Measurements from ENCODE around the gene XYLT1. TPM values are rescaled to one million over a fixed set of nuclear protein-coding genes. Genes with fewer than 3 reads are reported as not detected.

The XYLT1 gene
- total and polyA plus RNA-seq, 2 of the 8 experiments (the other 6 are each of a cell fraction or from before 2014, with no cell fraction given): 6.6 to 25.4 TPM

DNA sequence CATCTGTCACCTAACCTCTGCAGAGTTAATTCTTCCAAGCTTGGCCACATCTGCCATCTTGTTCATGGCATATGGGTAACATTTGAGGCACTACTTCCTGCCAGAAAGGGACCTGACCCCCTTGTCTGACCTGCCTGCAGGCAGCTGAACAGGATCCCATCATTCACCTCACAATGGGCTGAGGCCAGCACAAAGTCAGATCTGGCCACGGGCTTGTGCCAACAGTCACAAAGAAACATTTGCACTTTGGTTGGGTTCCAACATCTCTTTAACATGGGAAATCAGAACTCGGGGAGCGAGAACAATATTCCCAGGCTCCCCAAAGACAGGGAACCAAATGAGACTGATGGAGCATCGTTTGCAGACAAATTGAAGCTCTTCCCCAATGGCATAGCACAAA, 116.1 kb downstream of the XYLT1 start:
- no peak overlapping the region for H2AFZ ChIP-seq (ENCODE audit: low read length)
- ChIA-PET CTCF (ENCODE audit: partially characterized antibody) (interaction anchor here (0.6 to 0.8 kb wide), 2 partner anchors 15 to 67 kb away, joined by 3 to 4 read pairs; no protein-coding TSS in a partner anchor), POLR2A (ENCODE audit: partially characterized antibody) (no interaction called here)
- no peak overlapping the region for H2BK20ac ChIP-seq (ENCODE audit: low read length)
- no peak overlapping the region for H2AK5ac ChIP-seq (ENCODE audit: low read depth, low read length)
- H4K5ac ChIP-seq (ENCODE audit: insufficient read length, low read depth, low read length): no peak overlapping the region
- no peaks in the 10 kb centered on the region for H3K36me3 ChIP-seq (ENCODE audit: control insufficient read depth in 2 of 4, insufficient read depth in 4 of 4, low read length in 3 of 4)
- no peak overlapping the region for H3K27ac ChIP-seq (ENCODE audit: low read depth, low read length)
- FAIRE-seq (no peak), DNase-seq (ENCODE audit: low read depth in 1 of 2, low spot score in 2 of 2) (no peak)
- H2BK12ac ChIP-seq (ENCODE audit: low read depth, low read length): no peak overlapping the region
- no peak overlapping the region for H3K4me3 ChIP-seq (ENCODE audit: extremely low read depth in 1 of 4, insufficient read depth in 2 of 4, low read depth in 3 of 4, low read length in 4 of 4)
- no peak overlapping the region for H3K9ac ChIP-seq (replicated peaks in 1 of 4; ENCODE audit: extremely low read depth in 1 of 4, low read depth in 3 of 4, low read length in 3 of 4)
- no peak overlapping the region for H4K8ac ChIP-seq (ENCODE audit: extremely low read depth, insufficient read depth, low read length)
- H2BK15ac ChIP-seq (ENCODE audit: low read length): no peak overlapping the region
- no peak for TF ChIP-seq FOSL1 (IDR thresholded peaks at IDR 0.05; ENCODE audit: insufficient read depth, low read depth, low read length)
- TF ChIP-seq POLR2AphosphoS5 (IDR thresholded peaks at IDR 0.05; ENCODE audit: low read depth, low read length): no peak
- no peak overlapping the region for H3K23ac ChIP-seq (ENCODE audit: insufficient read length)
- H3K23me2 ChIP-seq (ENCODE audit: low read depth, low read length): no peaks in the 10 kb centered on the region
- 70% methylated on average over 4 of the region's 4 CpGs; no CpG with 5 or more reads in 1 of the 2 experiments for WGBS, 2 experiments (ENCODE audit: extremely low coverage in 1 of 2, insufficient coverage in 1 of 2, insufficient read length in 1 of 2, insufficient replicate concordance in 2 of 2, low coverage in 1 of 2, low lambda C conversion rate in 2 of 2, missing lambda C conversion rate in 1 of 2)
- H3K14ac ChIP-seq (ENCODE audit: insufficient read length): no peak overlapping the region
- H3K4me1 ChIP-seq (replicated peaks in 1 of 4; ENCODE audit: control insufficient read depth in 3 of 4, insufficient read depth in 4 of 4, low read length in 3 of 4): peaks cover 0 to 2% (median 0%) of the 10 kb centered on the region in 4 experiments; a peak in 1 of 7 replicates
- no peaks in the 10 kb centered on the region for H4K20me1 ChIP-seq (replicated peaks in 1 of 2; ENCODE audit: control insufficient read depth in 1 of 2, insufficient read depth in 2 of 2, low read length in 2 of 2)
- no peaks in the 10 kb centered on the region for H3K9me3 ChIP-seq (ENCODE audit: insufficient read depth in 2 of 2, low read depth in 1 of 2, low read length in 1 of 2)
- no peak overlapping the region for H3K56ac ChIP-seq (replicated peaks; ENCODE audit: insufficient read length, low read depth, low read length)
- no peak overlapping the region for H3K18ac ChIP-seq (ENCODE audit: extremely low read depth, low read length)
- no peaks in the 10 kb centered on the region for H3K79me1 ChIP-seq (ENCODE audit: low read depth, low read length)
- H4K91ac ChIP-seq (replicated peaks; ENCODE audit: insufficient read length, low read length): no peak overlapping the region
- no peak overlapping the region for H3K4me2 ChIP-seq (ENCODE audit: insufficient read depth in 1 of 2, low read depth in 2 of 2, low read length in 2 of 2)
- no peak overlapping the region for H2BK120ac ChIP-seq (replicated peaks; ENCODE audit: low read depth, low read length)
- no peak overlapping the region for H3K4ac ChIP-seq (replicated peaks; ENCODE audit: insufficient read length, low read depth, low read length)
- no peaks in the 10 kb centered on the region for H3K27me3 ChIP-seq (replicated peaks in 1 of 4; ENCODE audit: control insufficient read depth in 3 of 4, extremely low read depth in 1 of 4, insufficient read depth in 3 of 4, low read length in 3 of 4)
- no peaks in the 10 kb centered on the region for H3K79me2 ChIP-seq (ENCODE audit: control insufficient read depth in 1 of 2, insufficient read depth in 2 of 2, low read length in 2 of 2)
- no peak overlapping the region for H2BK5ac ChIP-seq (ENCODE audit: low read depth, low read length)

Measured in H1 (cell line).